Measurements from ENCODE around the gene VAMP4. TPM values are rescaled to one million over a fixed set of nuclear protein-coding genes. Genes with fewer than 3 reads are reported as not detected.

VAMP4 gene
- total RNA-seq, 1 experiment from 2014 or later: 4.2 TPM

GRCh38 chr1:171786534-171786933 lies 44.7 kb upstream of the VAMP4 start:
- H3K4me3 Mint-ChIP-seq: no peak overlapping the region
- peaks cover 10 to 11% of the 10 kb centered on the region in 2 experiments for H3K4me1 Mint-ChIP-seq
- no peak for DNase-seq
- Histone ChIP-seq H3K23me2 (ENCODE audit: insufficient read length, low read depth, low read length, poor library complexity, severe bottlenecking) (no peaks in the 10 kb centered on the region), H2BK20ac (ENCODE audit: low read depth, low read length, poor library complexity, severe bottlenecking) (no peak overlapping the region), H4K91ac (ENCODE audit: insufficient read length, low read depth, low read length) (no peak overlapping the region), H3K4me2 (ENCODE audit: insufficient read depth, insufficient read length, low read length) (no peak overlapping the region), H4K8ac (replicated peaks; ENCODE audit: insufficient read length, low read depth, low read length) (no peak overlapping the region), H3K4ac (ENCODE audit: low read depth, low read length) (no peak overlapping the region), H3K23ac (ENCODE audit: insufficient read length, low read depth, low read length) (no peak overlapping the region), H2AK5ac (ENCODE audit: insufficient read length, low read length) (no peak overlapping the region), H2BK5ac (ENCODE audit: insufficient read length, low read length) (no peak overlapping the region), H3K9me3 (ENCODE audit: control insufficient read depth, low read depth, low read length) (no peaks in the 10 kb centered on the region), H3K79me2 (ENCODE audit: insufficient read depth, low read length) (peaks cover 23% of the 10 kb centered on the region), H3K14ac (ENCODE audit: insufficient read depth, low read length) (no peak overlapping the region), H3K4me1 (ENCODE audit: insufficient read depth, low read length) (no peaks in the 10 kb centered on the region), H3K56ac (ENCODE audit: insufficient read length, low read depth, low read length) (no peak overlapping the region), H3T11ph (ENCODE audit: low read length) (no peak overlapping the region), H3K9ac (ENCODE audit: extremely low read depth, insufficient read length, low read length) (no peak overlapping the region), H2AFZ (ENCODE audit: low read length) (no peak overlapping the region), H3K27ac (ENCODE audit: insufficient read length, low read depth, low read length) (no peak overlapping the region), H4K20me1 (ENCODE audit: control insufficient read depth, insufficient read depth, insufficient read length) (no peaks in the 10 kb centered on the region), H2BK120ac (ENCODE audit: low read depth, low read length, poor library complexity, severe bottlenecking) (no peak overlapping the region), H3K79me1 (ENCODE audit: insufficient read depth, low read depth, low read length, poor library complexity, severe bottlenecking) (peaks cover 5% of the 10 kb centered on the region), H2BK15ac (ENCODE audit: low read depth, low read length) (no peak overlapping the region), H3K18ac (ENCODE audit: insufficient read length, low read depth, low read length) (no peak overlapping the region), H2BK12ac (ENCODE audit: insufficient read length, low read depth, low read length) (no peak overlapping the region), H3K27me3 (ENCODE audit: insufficient read depth, low read length) (no peaks in the 10 kb centered on the region), H4K5ac (ENCODE audit: insufficient read length, low read depth, low read length) (no peak overlapping the region)
- peaks cover 0 to under 1% of the 10 kb centered on the region in 2 experiments; a peak in 2 of 5 replicates for H3K9me3 Mint-ChIP-seq
- no CpG with 5 or more reads among the region's 2 CpGs for WGBS (ENCODE audit: extremely low coverage, insufficient read length, low lambda C conversion rate)
- H3K36me3 Mint-ChIP-seq (ENCODE audit: insufficient read depth in 1 of 3, low read depth in 3 of 3): peaks cover 44 to 86% (median 85%) of the 10 kb centered on the region in 3 experiments; a peak in 6 of 7 replicates
- TF ChIP-seq CTCF (conservative IDR thresholded peaks at IDR 0.05): no peak
- H3K27me3 Mint-ChIP-seq (ENCODE audit: low read depth): no peaks in the 10 kb centered on the region
- H3K27ac Mint-ChIP-seq: no peak overlapping the region
